ENCODE measurements around the gene AFF3.

DNA sequence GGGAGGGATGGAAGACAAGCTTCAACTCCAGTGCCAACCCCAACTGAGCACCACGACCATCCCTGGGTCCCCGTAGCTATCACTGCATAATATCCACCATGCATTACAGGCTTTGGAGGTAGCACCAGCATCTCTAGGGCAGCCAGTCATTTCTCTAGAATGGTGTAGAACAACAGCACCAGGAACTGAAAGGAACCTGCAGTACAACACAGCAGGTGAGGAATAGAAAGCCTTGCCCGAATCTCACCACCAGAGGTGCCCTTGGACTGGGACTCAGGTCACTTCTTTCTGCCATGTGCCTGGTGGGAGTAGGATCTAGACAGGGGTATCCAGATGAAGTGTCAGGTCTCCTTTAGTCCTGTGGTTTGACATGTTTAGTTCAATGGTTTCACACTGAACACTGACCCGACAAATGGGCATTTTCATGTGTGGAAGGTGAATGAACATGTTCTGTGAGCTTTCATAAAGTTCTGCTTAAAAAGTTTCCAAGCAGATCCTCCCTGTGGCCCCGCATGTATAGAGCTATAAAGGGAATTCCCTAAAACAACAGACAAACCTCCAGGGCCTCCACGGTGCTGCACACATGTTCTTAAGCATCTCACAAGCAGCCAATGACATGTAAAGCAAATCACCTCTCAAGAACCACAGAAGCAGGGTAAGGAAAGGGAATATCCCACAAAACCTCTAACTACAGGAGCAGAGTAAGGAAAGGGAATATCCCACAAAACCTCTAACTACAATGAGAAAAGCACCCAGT, 208.3 kb downstream of the AFF3 start:
- TF ChIP-seq, protein P1, sequence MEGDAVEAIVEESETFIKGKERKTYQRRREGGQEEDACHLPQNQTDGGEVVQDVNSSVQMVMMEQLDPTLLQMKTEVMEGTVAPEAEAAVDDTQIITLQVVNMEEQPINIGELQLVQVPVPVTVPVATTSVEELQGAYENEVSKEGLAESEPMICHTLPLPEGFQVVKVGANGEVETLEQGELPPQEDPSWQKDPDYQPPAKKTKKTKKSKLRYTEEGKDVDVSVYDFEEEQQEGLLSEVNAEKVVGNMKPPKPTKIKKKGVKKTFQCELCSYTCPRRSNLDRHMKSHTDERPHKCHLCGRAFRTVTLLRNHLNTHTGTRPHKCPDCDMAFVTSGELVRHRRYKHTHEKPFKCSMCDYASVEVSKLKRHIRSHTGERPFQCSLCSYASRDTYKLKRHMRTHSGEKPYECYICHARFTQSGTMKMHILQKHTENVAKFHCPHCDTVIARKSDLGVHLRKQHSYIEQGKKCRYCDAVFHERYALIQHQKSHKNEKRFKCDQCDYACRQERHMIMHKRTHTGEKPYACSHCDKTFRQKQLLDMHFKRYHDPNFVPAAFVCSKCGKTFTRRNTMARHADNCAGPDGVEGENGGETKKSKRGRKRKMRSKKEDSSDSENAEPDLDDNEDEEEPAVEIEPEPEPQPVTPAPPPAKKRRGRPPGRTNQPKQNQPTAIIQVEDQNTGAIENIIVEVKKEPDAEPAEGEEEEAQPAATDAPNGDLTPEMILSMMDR (IDR thresholded peaks at IDR 0.05 in 8 of 11, conservative IDR thresholded peaks at IDR 0.05 in 3 of 11) = no peak
- TF ChIP-seq POLR2AphosphoS5 (IDR thresholded peaks at IDR 0.05) (no peak), POLR2A (IDR thresholded peaks at IDR 0.05) (no peak)

Measured in spleen (tissue), 7 donors.